GM21515 (cell line): Measurements from ENCODE around the gene SLN.

ENCODE experiments used
- ATAC-seq: cut with Tn5 transposase; IDR thresholded peaks from one replicate; pipeline ENCODE4 v1.9.1; 2021; ENCODE audit not compliant: unreplicated experiment

The SLN gene

DNA sequence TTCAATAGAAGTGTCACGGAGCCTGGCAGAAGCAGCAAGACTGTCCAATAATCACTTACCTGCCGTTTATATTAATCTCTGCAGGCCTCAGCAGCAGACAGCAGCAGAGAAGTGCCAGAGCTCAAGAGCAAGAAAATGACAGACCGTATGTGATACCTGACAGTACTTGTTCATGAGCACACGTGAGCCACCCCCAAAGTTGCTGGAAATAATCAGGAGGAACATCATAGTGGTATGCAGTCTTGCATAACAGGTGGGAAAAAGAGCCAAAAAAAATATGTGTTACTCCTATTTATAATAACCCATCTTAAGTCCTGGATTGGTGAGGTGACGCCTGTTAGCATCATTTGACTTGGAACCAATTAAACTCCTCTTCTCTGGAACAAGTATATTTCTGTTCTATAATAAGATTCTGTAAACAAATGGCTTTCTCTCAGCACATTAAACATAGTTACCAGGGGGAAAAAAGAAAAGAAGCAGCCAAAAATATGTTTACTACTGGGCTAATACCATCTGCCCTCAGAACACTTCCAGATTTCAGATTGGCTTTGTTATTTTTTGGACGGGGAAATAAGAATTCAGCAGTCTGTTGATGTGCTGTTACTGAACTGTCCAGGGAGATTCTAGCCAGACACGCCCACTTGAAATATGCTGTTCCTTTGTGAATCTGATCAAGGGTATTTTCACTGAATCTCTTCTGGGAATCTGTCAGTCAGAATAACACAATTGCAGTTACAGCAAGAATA, 7.9 kb upstream of the SLN start:
- no peak for ATAC-seq

DNA sequence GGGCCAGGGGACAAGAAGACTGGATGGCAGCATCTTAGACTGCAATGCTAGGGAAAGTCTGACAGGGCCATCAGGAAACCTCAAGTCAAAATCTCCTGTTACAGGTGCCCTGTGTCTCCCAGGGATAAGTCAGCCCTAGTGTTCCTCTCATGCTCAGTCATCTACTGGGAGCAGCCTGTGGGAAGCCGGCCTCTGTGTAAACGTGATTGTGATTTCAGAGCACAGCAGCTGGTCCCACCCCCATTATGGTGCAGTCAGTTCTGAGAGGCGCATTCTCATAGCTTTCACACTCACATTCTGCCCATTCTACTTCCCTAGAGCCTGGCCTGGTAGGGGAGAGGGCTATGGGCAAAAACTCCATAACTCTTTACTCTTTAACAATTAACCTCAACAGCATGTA, 7.2 kb upstream of the SLN start:
- ATAC-seq, result no peak

DNA sequence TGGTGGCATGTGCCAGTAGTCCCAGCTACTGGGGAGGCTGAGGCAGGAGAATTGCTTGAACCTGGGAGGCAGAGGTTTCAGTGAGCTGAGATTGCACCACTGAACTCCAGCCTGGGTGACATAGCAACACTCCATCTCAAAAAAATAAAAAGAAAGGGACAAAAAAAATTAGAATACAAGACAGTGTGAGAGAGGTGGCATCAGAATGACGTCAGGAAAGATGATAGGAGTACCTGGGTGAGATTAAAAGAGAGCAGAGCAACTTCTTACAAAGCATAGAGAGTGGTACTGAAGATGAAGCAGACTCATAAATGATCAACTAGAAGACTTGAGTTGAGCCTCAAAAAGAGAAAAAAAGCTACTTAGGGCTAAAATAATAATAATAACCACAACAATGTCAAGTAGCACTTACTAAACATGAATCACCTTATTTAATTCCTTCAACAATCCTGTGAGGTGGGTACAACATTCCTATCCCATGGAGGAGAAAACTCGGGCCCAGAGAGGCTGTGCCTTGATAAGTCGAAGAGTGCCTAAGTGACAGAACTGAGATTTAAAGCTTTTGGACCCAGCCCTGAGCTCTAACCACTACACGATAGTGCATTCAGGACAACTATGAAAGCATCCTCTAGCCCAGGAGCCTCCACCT, 5.2 kb upstream of the SLN start:
- ATAC-seq, result no peak

DNA sequence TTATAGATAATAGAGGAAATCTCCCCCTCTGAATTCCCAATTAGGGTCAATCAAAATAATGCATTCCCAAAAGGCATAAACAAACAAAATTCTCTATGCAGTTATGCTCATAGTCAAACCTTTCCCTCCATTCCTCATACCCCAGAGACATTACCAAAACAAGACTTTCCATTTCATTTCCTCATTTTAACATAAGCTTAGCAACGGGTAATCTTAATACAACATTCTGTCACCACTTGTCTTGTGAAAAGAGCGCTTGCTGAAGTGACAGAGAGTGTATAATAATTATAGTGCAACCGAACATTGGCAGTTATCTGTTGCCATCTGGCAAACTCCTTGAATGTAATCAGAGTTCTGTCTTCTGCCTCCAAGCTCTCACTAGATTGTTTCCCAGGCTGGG, 1.2 kb upstream of the SLN start:
- no peak for ATAC-seq

DNA sequence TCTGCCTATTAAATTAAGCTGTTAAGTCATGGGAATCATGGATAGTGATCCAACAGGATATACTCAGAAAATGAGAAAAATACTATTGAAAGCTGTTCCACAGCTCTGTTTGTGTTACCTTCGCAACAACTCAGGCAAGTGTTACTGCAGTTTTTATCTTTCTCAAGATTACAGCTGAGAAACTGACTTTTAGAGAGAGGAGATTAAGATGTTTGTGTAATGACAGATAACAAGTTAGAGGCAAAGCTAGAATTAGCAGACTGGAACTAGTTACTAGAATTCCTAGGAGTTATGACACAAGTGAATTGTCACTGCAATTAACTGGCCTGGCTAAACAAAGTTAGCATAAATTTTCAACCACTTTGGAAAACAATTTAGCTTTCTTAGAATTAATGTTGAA, 1.6 kb downstream of the SLN start:
- no peak for ATAC-seq

DNA sequence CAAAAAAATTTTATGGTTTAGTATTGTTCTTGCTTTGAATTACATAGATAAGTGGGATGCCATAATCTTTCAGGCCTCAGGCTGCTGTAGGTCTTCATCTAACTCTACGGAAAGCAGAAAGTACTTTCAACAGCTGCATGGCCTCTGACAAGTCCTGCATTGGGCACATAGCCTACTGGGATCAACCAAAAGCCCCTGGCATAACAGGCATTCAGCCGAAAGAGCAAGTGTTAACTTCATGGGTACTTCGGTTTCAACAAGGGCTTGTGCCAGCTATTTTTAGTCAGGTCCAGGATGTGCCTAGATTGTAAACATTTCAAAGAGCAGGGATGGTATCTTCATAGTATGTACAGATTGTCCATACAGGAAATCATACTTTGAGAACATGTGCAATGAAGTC, 3.1 kb downstream of the SLN start:
- ATAC-seq, result no peak

DNA sequence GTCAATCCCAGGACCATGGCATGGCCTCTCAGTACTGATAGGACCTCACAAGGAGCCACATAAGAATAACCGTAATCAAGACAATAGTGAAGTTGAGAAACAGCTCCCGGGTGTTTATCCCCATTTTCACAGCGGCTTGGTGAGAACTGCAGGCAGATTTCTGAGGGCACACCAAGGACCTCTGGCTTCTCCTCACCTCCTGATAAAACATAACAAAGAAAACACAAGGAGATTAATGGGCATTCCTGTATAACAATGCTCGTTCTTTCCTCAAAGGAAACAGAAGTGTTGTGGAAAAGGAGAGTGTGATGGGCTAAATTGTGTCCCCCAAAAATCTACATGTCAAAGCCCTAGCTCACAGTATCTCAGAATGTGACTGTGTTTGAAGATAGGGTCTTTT, 4.0 kb downstream of the SLN start:
- no peak for ATAC-seq

DNA sequence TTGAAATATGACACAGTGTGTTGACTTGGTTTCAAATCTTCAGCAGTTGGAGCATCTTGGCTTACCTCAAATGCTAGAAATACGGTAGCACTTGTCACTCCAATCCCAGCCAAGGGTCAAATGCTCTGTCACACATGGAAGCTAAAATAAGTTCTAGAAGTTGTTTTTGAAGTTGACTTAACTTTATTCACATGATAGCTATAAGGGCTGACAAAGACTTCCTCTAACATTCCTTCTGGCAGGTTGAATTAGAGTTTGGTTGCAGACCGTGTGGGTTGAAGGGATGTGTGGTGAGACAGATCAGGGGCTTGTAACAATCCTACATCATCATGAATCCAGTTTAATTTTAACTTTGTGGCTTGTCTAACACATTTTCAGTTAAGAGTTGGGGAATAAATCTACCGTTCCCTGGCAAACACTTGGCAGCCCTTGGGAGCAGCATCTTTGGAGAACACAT, 4.6 kb downstream of the SLN start:
- ATAC-seq, result no peak

DNA sequence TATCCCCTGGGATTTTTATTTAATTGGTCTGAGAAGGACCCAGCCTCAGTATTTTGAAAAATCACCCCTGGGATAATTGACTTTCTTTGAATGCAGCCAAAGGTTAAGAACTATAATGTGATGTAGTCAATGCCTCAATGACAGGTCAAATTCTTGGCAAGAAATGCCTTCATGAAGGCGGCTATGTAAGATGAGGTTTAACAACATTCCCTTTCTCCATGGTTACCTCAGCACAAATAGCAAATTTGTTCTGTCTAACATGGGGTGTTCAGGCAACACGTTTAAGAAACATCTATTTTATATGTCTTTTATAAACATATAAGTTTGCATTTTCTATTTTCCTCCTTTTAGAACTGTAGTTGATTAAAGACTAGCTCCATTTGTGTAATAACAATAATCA, 5.3 kb downstream of the SLN start:
- ATAC-seq, result no peak

DNA sequence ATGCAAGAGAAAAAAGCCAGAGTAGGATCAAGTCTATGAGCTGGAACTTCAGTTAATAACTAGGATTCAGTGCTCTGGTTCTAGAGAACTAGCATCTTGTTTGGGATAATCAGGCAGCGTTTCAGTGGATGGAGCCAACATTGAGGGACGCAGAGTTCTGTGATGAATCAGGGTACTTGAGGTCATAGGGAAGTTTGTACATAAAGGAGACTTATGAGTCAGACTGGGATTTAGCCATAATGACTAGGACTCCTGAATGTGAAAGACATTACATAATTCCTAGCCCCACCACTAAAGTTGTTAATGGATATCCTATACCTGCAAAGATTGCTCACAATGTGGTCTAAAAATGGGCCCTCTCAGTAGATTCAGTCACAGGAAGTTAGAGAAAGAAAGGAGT, 6.8 kb downstream of the SLN start:
- no peak for ATAC-seq

DNA sequence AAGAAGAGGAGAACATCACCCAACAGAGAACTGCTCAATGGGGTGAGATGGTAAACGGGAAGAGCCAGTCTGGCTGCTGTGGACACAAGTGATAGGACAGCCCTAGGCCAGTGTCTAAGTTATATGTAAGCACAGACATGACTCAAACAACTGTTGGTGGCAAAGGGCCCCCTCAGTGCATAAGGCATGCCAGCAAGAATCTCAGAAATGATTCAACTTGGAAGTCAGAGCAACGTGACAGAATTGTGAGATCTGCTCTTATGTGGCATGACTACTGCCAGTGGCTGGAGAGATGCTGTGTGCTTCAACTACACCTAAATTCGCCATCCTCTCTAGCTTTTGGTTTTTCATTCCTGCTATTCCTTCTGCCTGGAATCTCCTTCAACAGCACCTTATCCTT, 7.4 kb downstream of the SLN start:
- no peak for ATAC-seq

DNA sequence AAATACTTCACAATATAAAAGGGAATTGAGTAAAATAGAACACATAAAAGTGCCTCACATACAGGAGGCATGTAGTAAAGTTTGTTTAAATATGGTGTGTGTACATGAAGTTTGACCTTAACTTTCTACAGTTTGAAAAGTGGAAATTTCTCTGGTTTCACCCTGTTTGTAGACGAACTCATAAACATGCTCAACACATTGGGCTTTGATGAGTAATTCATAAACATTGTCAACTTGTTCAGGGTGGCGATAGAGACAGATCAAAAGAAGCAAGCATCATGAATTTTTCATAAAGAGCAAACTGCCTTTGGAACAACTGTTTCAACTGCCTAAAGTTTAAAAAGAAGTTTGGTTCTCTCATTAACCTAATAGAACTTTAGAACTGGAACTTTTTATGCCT, 9.1 kb downstream of the SLN start:
- ATAC-seq, result no peak

DNA sequence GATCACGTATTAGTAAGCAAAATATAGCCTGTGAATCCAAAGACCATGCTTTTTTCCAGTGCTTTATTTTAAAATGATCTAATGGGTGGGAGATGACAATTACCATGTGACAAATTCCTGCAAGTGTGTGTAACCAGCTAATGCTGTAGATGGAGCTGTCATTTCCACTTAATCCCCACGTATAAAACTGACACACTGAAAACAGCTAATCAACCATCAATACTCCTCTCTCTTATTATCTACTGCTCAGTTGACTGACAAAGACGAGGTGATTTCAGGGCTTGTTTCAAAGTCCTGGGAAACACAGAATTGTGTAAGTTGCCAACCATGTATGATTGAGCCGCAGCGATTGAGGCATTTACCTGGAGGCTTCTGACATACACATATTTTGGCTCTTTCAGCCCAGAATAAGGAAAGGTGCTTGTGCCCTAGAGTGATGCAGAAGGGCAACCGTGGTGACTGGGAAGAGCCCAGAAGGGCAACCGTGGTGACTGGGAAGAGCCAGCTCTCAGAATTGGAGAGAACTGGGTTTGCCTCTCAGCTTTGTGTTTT, 9.7 kb downstream of the SLN start:
- ATAC-seq, result no peak

DNA sequence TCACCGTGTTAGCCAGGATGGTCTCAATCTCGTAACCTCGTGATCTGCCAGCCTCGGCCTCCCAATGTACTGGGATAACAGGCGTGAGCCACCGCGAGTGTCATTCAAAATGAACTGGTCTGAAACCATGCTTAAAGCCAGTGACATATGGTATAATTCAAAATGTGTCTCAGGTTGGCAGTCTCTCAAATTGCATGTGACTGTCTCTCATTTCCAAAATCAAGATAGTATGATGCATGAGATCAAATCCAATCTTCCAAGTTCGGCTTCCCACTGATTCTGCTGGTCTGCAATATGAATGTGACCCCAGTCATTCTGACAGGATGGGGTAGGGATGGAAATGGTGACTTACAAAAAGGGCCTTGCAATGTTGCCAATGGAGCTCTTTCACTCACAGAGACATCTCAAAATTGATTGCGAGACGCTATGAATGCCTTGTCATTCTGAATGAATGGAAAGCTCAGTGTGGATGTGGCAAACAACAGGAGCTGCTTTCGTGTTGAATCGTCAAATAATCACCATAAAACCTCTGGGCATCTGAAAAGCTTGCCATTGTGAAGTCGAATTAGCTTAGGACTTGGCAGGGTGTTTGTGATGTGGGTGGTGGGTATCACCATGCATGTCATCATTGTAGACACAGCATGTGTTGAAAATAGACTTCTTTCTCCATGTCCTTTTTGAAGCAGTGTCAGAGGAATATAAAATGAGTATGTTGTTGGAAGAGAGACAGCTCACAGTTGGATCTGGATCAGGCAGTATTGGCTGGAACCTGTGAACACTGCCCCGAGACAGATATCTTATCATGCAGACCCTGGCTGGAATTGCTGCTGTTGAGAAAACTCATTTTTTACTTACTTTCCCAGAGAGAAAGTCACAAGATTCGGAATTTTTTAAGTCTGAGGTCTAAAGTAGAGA, 12.2 kb downstream of the SLN start:
- ATAC-seq, result no peak

DNA sequence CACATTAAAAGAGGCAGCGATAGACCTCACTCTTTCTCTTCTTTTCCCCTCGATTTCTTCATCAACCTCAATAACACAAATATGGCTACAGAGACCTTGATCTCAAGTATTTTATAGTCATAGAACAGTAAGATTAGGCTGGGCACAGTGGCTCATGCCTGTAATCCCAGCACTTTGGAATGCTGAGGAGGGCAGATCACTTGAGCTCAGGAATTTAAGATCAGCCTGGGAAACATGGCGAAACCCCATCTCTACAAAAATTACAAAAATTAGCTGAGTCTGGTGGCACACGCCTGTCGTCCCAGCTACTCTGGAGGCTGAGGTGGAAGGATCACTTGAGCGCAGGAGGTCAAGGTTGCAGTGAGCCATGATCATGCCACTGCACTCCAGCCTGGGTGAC, 14.6 kb downstream of the SLN start:
- ATAC-seq, result no peak

DNA sequence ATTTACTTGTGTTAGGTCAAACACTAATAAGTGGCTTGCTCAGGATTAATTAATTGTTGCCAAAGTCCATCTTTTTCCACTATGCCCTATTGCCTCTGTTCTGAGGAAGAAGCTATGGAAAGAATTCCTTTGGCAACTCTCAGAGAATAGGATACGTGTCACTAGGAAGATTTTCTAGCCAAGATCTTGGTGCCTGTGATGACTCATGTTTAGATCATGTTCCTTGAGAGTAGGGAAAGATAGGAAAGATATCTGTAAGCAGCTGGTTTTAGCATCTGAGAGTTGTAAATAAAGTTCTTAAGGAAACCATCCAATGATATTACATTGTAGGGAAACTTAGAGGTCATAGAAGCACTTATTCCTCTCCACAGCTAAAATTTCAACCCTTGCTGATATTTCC, 15.7 kb downstream of the SLN start:
- ATAC-seq, result no peak

DNA sequence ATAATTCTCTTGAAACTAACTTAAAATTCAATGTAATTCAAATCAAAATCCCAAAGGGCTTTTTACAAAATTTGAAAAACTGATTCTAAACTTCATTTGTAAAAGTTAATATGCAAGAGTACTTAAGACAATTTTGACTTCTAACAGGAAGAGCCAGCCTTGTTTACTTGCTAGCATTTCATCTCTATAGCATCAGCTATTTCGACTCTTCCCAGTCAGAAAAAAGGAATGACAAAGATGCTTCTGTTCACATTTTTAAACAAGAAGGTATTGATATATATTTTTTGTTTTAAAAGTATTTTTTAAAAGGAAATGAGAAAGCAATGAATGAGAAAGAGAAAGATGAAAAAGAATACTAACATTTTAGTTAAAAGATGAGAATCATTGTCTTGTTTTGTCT, 16.4 kb downstream of the SLN start:
- no peak for ATAC-seq

DNA sequence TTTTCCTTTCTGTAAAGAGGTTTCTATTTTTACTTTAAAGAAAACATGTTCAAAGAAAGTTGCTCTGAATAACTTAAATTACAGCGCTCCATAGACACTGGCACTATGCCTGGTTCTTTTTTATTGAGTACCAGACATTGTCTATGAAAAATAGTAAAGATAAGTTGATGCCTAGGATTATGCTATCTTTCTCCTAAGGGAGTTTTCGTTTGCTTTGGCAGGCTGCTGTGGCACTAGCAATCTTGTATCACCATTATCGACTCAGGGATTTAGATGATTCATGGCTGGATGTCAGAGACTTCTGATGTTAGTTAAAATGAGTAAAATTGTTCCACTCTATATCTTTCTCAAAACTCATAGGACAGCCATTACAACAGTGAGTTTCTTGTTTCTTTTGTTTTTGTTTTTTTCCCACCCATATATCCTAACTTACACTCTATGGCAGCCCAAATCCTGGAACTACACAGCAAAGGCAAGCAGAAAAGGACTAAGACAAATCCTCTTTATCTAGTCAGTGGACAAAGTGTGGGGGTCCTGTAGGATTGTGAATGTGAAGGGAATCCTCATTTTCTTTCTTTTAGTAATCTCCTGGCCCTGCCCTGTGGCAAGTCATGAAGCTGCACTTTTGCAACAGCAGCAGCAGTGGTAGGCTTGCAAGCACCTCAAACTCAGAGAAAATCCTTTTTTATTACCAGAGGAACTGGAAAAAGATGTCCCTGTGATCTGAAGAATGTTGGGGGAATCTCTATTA, 20.7 kb downstream of the SLN start:
- ATAC-seq, result no peak

DNA sequence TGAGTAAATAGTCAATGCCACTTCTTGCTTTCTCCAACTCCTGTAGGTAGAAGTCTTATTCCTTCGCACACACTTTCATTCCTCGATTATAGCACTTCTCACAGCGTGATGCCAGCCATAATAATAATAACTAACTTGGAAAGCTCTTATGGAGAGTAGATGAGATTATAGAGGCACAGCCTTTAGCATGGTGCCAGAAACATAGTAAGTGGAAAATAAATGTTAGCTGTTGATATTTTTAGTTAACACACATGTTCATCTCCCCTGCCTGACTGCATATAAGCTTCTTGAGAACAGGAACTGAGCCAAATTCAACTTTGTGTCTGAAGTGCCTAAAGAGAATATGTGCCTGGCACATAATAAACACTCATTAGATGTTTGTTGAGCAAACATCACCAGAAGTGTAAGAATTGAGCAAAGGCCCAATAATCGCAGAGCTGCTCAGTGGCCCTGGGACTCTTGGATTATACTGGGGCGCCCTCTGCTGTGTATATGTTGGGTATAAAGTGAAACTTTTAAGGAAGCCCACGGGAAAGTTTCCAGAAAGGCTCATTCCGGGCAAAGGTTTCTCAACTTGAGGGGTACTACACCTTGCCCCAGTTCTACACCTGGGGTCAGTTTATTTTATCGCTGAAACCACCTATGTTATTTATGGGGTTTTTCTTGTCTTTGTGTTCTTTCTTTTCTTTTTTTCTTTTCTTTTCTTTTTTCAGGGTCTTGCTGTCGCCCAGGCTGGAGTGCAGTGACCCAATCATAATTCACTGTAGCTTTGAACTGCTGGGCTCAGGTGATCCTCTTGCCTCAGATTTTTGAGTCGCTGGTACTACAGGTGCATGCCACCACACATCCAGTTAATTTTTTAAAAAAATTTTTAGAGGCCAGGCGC, 22.3 kb downstream of the SLN start:
- peak; percentile 64 for ATAC-seq
